Sigmoid colon (tissue), 3 donors: Measurements from ENCODE around the gene ERGIC1.

Source experiments
- POLR2A ChIP-seq, 2 donors: fragments of 450-650 bp; IDR thresholded peaks; one replicate each; pipeline ENCODE4 v1.6.1; 2016; ENCODE audit warnings: antibody characterized with exemption in 2 of 2, mild to moderate bottlenecking in 2 of 2, moderate library complexity in 2 of 2
- TF ChIP-seq, protein P1 (sequence below), 4 experiments: fragments of 450-650 bp in 3 of 4; fragments of 200-600 bp in 1 of 4; IDR thresholded peaks; one replicate each; pipeline ENCODE4 v1.5.1; 2016 to 2019; ENCODE audit warnings: antibody characterized with exemption in 4 of 4, mild to moderate bottlenecking in 3 of 4, moderate library complexity in 2 of 4

DNA sequence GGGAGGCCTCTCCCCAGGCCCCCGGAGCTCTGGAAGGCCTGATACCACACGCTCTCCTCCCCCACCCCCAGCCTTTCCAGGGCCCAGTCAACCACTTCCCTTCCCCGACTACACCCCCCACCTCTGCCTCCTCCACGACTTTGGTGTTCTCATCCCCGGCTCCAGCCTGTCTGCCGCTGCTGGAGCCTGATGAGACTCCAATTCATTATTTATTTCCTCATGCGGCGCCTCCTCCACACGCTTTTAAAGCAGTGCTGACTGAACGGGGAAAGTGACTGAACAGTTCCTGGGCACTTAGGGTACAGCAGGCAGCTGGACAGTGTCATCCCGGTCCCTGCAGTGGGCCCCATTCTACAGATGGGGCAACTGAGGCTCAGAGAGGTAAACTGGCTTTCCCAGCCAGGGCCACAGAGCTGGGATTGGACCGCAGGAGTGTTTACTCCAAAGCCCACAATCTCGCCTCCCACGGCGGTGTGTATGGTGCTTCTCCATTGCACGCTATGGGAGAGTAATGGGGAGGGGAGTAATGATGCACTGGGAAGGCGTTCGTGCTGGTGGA, 109.3 kb downstream of the ERGIC1 start:
- TF ChIP-seq, protein P1, sequence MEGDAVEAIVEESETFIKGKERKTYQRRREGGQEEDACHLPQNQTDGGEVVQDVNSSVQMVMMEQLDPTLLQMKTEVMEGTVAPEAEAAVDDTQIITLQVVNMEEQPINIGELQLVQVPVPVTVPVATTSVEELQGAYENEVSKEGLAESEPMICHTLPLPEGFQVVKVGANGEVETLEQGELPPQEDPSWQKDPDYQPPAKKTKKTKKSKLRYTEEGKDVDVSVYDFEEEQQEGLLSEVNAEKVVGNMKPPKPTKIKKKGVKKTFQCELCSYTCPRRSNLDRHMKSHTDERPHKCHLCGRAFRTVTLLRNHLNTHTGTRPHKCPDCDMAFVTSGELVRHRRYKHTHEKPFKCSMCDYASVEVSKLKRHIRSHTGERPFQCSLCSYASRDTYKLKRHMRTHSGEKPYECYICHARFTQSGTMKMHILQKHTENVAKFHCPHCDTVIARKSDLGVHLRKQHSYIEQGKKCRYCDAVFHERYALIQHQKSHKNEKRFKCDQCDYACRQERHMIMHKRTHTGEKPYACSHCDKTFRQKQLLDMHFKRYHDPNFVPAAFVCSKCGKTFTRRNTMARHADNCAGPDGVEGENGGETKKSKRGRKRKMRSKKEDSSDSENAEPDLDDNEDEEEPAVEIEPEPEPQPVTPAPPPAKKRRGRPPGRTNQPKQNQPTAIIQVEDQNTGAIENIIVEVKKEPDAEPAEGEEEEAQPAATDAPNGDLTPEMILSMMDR (IDR thresholded peaks at IDR 0.05), result no peak
- no peak for TF ChIP-seq POLR2A (IDR thresholded peaks at IDR 0.05)
